Endodermal cell (in vitro differentiated cells): ENCODE results near the gene CAPS2. TPM values are rescaled to one million over a fixed set of nuclear protein-coding genes. Genes with fewer than 3 reads are reported as not detected.

Source experiments
- DNase-seq: peaks from one replicate; pipeline ENCODE4 v3.0.0-alpha.2; 2017
- H3K27ac ChIP-seq: 2 replicates; pipeline ENCODE4 v1.5.1; 2013; ENCODE audit warnings: mild to moderate bottlenecking, low read depth, low read length, moderate library complexity
- H3K27me3 ChIP-seq: 2 replicates; pipeline ENCODE4 v1.6.1; 2013; ENCODE audit warnings: mild to moderate bottlenecking, low read length, moderate library complexity; ENCODE audit not compliant: insufficient read depth, control insufficient read depth, poor library complexity, severe bottlenecking
- H3K36me3 ChIP-seq: 2 replicates; pipeline ENCODE4 v1.7.0; 2013; ENCODE audit warnings: mild to moderate bottlenecking, low read length, moderate library complexity; ENCODE audit not compliant: control insufficient read depth, insufficient read depth
- H3K4me1 ChIP-seq: one replicate; pipeline ENCODE4 v1.7.0; 2013; ENCODE audit warnings: low read length; ENCODE audit not compliant: control insufficient read depth, insufficient read depth
- H3K4me3 ChIP-seq: 2 replicates; pipeline ENCODE4 v1.5.1; 2013; ENCODE audit warnings: mild to moderate bottlenecking, low read length, moderate library complexity
- H3K9ac ChIP-seq: 2 replicates; pipeline ENCODE4 v1.6.1; 2013; ENCODE audit warnings: mild to moderate bottlenecking, low read length, moderate library complexity; ENCODE audit not compliant: poor library complexity, severe bottlenecking; ENCODE audit errors: extremely low read depth
- H3K9me3 ChIP-seq: 2 replicates; pipeline ENCODE4 v1.6.1; 2013; ENCODE audit warnings: mild to moderate bottlenecking, low read length, moderate library complexity; ENCODE audit not compliant: control insufficient read depth
- H3K27ac Mint-ChIP-seq: 2 replicates; pipeline ENCODE4 v1.8.0; 2020; ENCODE audit warnings: mixed read lengths
- H3K27me3 Mint-ChIP-seq: 2 replicates; pipeline ENCODE4 v1.8.0; 2021; ENCODE audit warnings: mild to moderate bottlenecking, mixed read lengths; ENCODE audit not compliant: insufficient read depth
- H3K36me3 Mint-ChIP-seq: 2 replicates; pipeline ENCODE4 v1.8.0; 2020; ENCODE audit warnings: low read depth, mixed read lengths
- H3K4me1 Mint-ChIP-seq: 2 replicates; pipeline ENCODE4 v1.8.0; 2020; ENCODE audit warnings: mixed read lengths
- H3K4me3 Mint-ChIP-seq: 2 replicates; pipeline ENCODE4 v1.8.0; 2020; ENCODE audit warnings: mild to moderate bottlenecking, moderate library complexity, mixed read lengths
- H3K9me3 Mint-ChIP-seq: 2 replicates; pipeline ENCODE4 v1.8.0; 2020; ENCODE audit warnings: mild to moderate bottlenecking, mixed read lengths
- WGBS, 2 experiments: methylation state at CpG; one replicate each; pipeline versions ENCODE4 v1.1.5 to v1.1.7; 2013; ENCODE audit warnings: missing lambda C conversion rate in 2 of 2, mixed read lengths in 1 of 2; ENCODE audit not compliant: insufficient coverage in 1 of 2, insufficient read length in 1 of 2; 5-methylcytosine and 5-hydroxymethylcytosine counted together
- total RNA-seq, 2 donors: library from RNA; stranded (reverse); fragmentation: NEBNext Ultra II Directional in 1 of 2; extraction: Animal tissue kit (Norgen Biotek cat#: 25700) in 1 of 2; gene quantifications; 2 replicates in 1 of 2; 3 replicates in 1 of 2; pipeline ENCODE4 v1.2.1, GENCODE V29; 2021
- TF ChIP-seq, protein P1 (sequence below): fragments of 200-600 bp; sonication (generic); conservative IDR thresholded peaks from 2 replicates; pipeline ENCODE4 v1.5.0; 2021; ENCODE audit warnings: antibody characterized with exemption, mild to moderate bottlenecking

CAPS2 gene
- total RNA-seq, 2 donors from 2014 or later: 3.9 to 5.5 TPM

DNA sequence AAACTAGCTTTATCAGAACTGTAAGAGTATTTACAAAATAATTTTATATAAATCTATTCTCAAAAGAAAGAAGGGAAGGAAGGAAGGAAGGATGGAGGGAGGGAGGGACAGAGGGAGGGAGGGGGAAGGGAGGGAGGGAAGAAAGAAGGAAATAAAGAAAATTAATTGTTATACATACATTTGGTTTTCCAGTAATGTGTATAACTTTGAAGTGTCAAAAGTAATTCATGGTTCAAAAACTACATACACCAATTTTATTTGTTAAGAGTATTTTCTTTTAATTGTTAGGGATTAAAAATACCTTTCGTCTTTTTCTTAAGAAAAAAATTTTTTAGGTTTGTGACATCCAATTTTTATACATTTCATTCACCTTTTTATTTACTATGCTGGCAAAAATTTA is 103.0 kb downstream of the CAPS2 start:
- no peaks in the 10 kb centered on the region for H3K9me3 Mint-ChIP-seq
- H3K27me3 Mint-ChIP-seq: no peaks in the 10 kb centered on the region
- Histone ChIP-seq H3K9me3 (no peaks in the 10 kb centered on the region), H3K27me3 (no peaks in the 10 kb centered on the region), H3K27ac (no peak overlapping the region), H3K4me3 (no peak overlapping the region), H3K36me3 (no peaks in the 10 kb centered on the region), H3K4me1 (no peaks in the 10 kb centered on the region), H3K9ac (no peak overlapping the region)
- H3K36me3 Mint-ChIP-seq: no peaks in the 10 kb centered on the region
- H3K4me3 Mint-ChIP-seq: no peak overlapping the region
- WGBS, 2 experiments: 100% methylated on average over 1 of the region's 1 CpG; no CpG with 5 or more reads in 1 of the 2 experiments
- no peak overlapping the region for H3K27ac Mint-ChIP-seq
- no peaks in the 10 kb centered on the region for H3K4me1 Mint-ChIP-seq
- TF ChIP-seq, protein P1, sequence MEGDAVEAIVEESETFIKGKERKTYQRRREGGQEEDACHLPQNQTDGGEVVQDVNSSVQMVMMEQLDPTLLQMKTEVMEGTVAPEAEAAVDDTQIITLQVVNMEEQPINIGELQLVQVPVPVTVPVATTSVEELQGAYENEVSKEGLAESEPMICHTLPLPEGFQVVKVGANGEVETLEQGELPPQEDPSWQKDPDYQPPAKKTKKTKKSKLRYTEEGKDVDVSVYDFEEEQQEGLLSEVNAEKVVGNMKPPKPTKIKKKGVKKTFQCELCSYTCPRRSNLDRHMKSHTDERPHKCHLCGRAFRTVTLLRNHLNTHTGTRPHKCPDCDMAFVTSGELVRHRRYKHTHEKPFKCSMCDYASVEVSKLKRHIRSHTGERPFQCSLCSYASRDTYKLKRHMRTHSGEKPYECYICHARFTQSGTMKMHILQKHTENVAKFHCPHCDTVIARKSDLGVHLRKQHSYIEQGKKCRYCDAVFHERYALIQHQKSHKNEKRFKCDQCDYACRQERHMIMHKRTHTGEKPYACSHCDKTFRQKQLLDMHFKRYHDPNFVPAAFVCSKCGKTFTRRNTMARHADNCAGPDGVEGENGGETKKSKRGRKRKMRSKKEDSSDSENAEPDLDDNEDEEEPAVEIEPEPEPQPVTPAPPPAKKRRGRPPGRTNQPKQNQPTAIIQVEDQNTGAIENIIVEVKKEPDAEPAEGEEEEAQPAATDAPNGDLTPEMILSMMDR: no peak
- DNase-seq: no peak

Other genes with a start within 250 kb of the CAPS2 start
- gene KCNC2, start 120.5 kb downstream of the CAPS2 start, total RNA-seq: not detected
- 1 to 10 TPM in 1 of 2 donors, not detected in 1; 1.3 TPM for gene GLIPR1L1, start 4.3 kb upstream of the CAPS2 start, total RNA-seq
- under 1 TPM in 1 of 2 donors, not detected in 1; 0.58 TPM for gene GLIPR1L2, start 60.8 kb upstream of the CAPS2 start, total RNA-seq
- under 1 TPM; 0.22 to 0.29 TPM for gene GLIPR1, start 150.4 kb upstream of the CAPS2 start, total RNA-seq
- gene KRR1, start 181.3 kb upstream of the CAPS2 start, total RNA-seq: 10 to 100 TPM; 60.7 to 75.2 TPM